ENCODE measurements around the gene SULT1C4.
"Not testable (repeated sequence)": the region's sequence is repeated elsewhere in the genome, so short reads cannot be mapped to it uniquely, and the experiment has no call there.

The SULT1C4 gene

DNA sequence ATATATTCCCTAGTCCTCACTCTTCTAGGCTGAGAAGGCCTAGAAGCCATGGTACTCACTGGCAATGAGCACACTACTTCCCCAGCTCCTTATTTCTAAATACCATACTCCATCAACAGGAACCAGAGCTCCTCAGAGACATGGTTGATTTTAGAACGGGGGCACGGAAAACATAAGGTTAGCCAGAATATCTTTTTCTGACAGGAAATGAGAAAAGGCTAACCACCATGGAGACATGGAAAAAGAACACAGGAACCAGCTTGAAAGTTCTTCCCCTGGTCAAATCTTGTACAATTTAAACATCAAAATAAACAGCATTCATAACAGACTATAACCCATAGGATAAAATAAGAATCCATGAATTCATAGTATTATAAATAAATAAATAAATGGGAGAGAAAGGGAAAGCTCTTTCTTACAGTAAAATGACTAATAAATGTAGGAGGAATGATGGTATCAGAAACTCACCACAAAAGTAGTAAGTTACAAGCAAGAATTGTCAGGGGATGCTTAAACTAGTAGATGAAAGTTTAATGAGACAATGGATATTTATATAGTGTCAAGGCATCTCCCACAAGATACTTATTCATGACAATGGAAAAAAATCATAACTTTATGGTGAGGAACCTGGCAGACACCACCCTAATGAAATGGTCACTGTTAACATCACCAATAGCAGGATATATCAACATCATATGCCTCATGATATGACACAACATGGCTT lies 50.7 kb downstream of the SULT1C4 start:
- POLR2A ChIA-PET: no interaction called here
- DNase-seq (ENCODE audit: extremely low spot score): no peak
- TF ChIP-seq, protein P1, sequence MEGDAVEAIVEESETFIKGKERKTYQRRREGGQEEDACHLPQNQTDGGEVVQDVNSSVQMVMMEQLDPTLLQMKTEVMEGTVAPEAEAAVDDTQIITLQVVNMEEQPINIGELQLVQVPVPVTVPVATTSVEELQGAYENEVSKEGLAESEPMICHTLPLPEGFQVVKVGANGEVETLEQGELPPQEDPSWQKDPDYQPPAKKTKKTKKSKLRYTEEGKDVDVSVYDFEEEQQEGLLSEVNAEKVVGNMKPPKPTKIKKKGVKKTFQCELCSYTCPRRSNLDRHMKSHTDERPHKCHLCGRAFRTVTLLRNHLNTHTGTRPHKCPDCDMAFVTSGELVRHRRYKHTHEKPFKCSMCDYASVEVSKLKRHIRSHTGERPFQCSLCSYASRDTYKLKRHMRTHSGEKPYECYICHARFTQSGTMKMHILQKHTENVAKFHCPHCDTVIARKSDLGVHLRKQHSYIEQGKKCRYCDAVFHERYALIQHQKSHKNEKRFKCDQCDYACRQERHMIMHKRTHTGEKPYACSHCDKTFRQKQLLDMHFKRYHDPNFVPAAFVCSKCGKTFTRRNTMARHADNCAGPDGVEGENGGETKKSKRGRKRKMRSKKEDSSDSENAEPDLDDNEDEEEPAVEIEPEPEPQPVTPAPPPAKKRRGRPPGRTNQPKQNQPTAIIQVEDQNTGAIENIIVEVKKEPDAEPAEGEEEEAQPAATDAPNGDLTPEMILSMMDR (IDR thresholded peaks at IDR 0.05; ENCODE audit: control extremely low read depth, extremely low read depth, low read depth, missing control alignments): no peak
- CTCF ChIA-PET: interaction anchor here (1.3 kb wide), 1 partner anchor 11 kb away, joined by 4 read pairs; no protein-coding TSS in a partner anchor

GRCh38 chr2:108435578-108435977 lies 57.8 kb downstream of the SULT1C4 start:
- DNase-seq (ENCODE audit: extremely low spot score); POLR2A ChIA-PET; CTCF ChIA-PET: not testable (repeated sequence)

DNA sequence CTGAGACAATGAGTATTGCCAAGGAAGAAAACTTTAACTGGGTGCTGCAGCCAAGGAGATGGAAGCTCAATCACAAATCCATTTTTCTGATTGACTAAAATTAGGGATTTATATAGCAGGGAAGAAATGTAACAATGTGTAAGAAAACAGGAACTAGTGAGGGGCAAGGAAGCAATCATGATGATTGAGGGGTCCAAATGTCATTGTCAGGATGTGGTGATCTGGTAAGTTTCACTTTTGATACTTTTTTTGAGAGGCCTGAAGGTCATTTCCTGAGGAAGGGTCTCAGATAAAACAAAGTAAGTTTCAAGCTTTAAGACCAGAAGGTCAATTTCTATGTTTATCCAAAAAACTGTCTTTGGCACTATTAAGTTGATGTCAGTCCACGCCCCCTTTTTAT lies 59.2 kb downstream of the SULT1C4 start:
- TF ChIP-seq, protein P1 (IDR thresholded peaks at IDR 0.05; ENCODE audit: control extremely low read depth, extremely low read depth, low read depth, missing control alignments): no peak
- POLR2A ChIA-PET: no interaction called here
- CTCF ChIA-PET: no interaction called here
- no peak for DNase-seq (ENCODE audit: extremely low spot score)
